H1 (cell line): ENCODE data around the gene THBS4. TPM values are rescaled to one million over a fixed set of nuclear protein-coding genes. Genes with fewer than 3 reads are reported as not detected.

ENCODE experiments used
- CTCF ChIA-PET: fragments of 300-600 bp; sonication (Branson Sonifier 250); formaldehyde crosslinking; loops from one replicate; lab custom pipeline; 2021; ENCODE audit not compliant: partially characterized antibody; lab: Charles Lee
- POLR2A ChIA-PET: fragments of 300-600 bp; sonication (Branson Sonifier 250); formaldehyde crosslinking; loops from one replicate; lab custom pipeline; 2021; ENCODE audit warnings: inconsistent platforms; ENCODE audit not compliant: partially characterized antibody; lab: Charles Lee
- DNase-seq, 2 experiments: peaks; one replicate each; pipeline versions ENCODE4 v3.0.0 to v3.0.0-alpha.2; 2010 to 2022; ENCODE audit warnings: low spot score in 2 of 2, low read depth in 1 of 2, mixed read lengths in 1 of 2
- FAIRE-seq: peaks from 2 replicates; lab custom pipeline; 2011; peaks lifted over from hg19 to GRCh38; lab: Jason Lieb, UNC
- H2AFZ ChIP-seq: 2 replicates; pipeline ENCODE4 v1.8.1; 2012; ENCODE audit warnings: low read length, inconsistent platforms
- H2AK5ac ChIP-seq: 2 replicates; pipeline ENCODE4 v1.6.1; 2013; ENCODE audit warnings: low read depth, low read length
- H2BK120ac ChIP-seq: replicated peaks from 2 replicates; pipeline ENCODE3; 2013; ENCODE audit warnings: low read depth, low read length, inconsistent platforms
- H2BK12ac ChIP-seq: 2 replicates; pipeline ENCODE4 v1.6.1; 2013; ENCODE audit warnings: low read depth, low read length
- H2BK15ac ChIP-seq: 2 replicates; pipeline ENCODE4 v1.6.1; 2013; ENCODE audit warnings: low read length
- H2BK20ac ChIP-seq: 2 replicates; pipeline ENCODE4 v1.6.1; 2013; ENCODE audit warnings: low read length
- H2BK5ac ChIP-seq: 2 replicates; pipeline ENCODE4 v1.6.1; 2013; ENCODE audit warnings: low read depth, low read length
- H3K14ac ChIP-seq: 2 replicates; pipeline ENCODE4 v1.6.1; 2013; ENCODE audit warnings: inconsistent platforms; ENCODE audit not compliant: insufficient read length
- H3K18ac ChIP-seq: 2 replicates; pipeline ENCODE4 v1.6.1; 2013; ENCODE audit warnings: low read length; ENCODE audit errors: extremely low read depth
- H3K23ac ChIP-seq: 2 replicates; pipeline ENCODE4 v1.6.1; 2013; ENCODE audit warnings: inconsistent platforms; ENCODE audit not compliant: insufficient read length
- H3K23me2 ChIP-seq: 2 replicates; pipeline ENCODE4 v1.6.1; 2013; ENCODE audit warnings: low read depth, low read length
- H3K27ac ChIP-seq: 2 replicates; pipeline ENCODE4 v1.6.1; 2011; ENCODE audit warnings: low read depth, low read length, inconsistent platforms
- H3K27me3 ChIP-seq, 4 experiments: replicated peaks in 1 of 4; 1 replicate in 1 of 4; 2 replicates in 3 of 4; pipeline versions ENCODE4 v1.6.1 to v1.8.1; 2011 to 2013; ENCODE audit warnings: low read length in 3 of 4, mild to moderate bottlenecking in 3 of 4, inconsistent platforms in 2 of 4, mixed read lengths in 2 of 4, moderate library complexity in 1 of 4; ENCODE audit not compliant: control insufficient read depth in 3 of 4, insufficient read depth in 3 of 4; ENCODE audit errors: extremely low read depth in 1 of 4
- H3K36me3 ChIP-seq, 4 experiments: 2 replicates each; pipeline versions ENCODE4 v1.6.1 to v1.8.1; 2011 to 2013; ENCODE audit warnings: mild to moderate bottlenecking in 4 of 4, low read length in 3 of 4, moderate library complexity in 2 of 4, control low read depth in 1 of 4, inconsistent platforms in 1 of 4; ENCODE audit not compliant: insufficient read depth in 4 of 4, control insufficient read depth in 2 of 4
- H3K4ac ChIP-seq: replicated peaks from 2 replicates; pipeline ENCODE3; 2013; ENCODE audit warnings: low read length, low read depth, mixed read lengths, inconsistent platforms; ENCODE audit not compliant: insufficient read length
- H3K4me1 ChIP-seq, 4 experiments: replicated peaks in 1 of 4; 1 replicate in 1 of 4; 2 replicates in 3 of 4; pipeline versions ENCODE4 v1.6.1 to v1.8.1; 2011 to 2013; ENCODE audit warnings: low read length in 3 of 4, inconsistent platforms in 2 of 4, mixed read lengths in 1 of 4; ENCODE audit not compliant: insufficient read depth in 4 of 4, control insufficient read depth in 3 of 4
- H3K4me2 ChIP-seq, 2 experiments: 2 replicates each; pipeline versions ENCODE4 v1.6.1 to v1.8.1; 2011 to 2013; ENCODE audit warnings: low read depth in 2 of 2, low read length in 2 of 2, control low read depth in 1 of 2, inconsistent platforms in 1 of 2, mild to moderate bottlenecking in 1 of 2; ENCODE audit not compliant: insufficient read depth in 1 of 2
- H3K4me3 ChIP-seq, 4 experiments: fragments of 200-600, 300-600 bp in 1 of 4; sonication (generic), shearing (Covaris generic), sonication (Bioruptor Twin) in 1 of 4; 2 replicates each; pipeline versions ENCODE4 v1.5.1 to v1.8.1; 2011 to 2016; ENCODE audit warnings: low read length in 4 of 4, low read depth in 3 of 4, control low read depth in 2 of 4, inconsistent platforms in 2 of 4, mild to moderate bottlenecking in 2 of 4, mixed read lengths in 1 of 4, moderate library complexity in 1 of 4; ENCODE audit not compliant: insufficient read depth in 2 of 4; ENCODE audit errors: extremely low read depth in 1 of 4
- H3K56ac ChIP-seq: replicated peaks from 2 replicates; pipeline ENCODE3; 2013; ENCODE audit warnings: low read depth, mild to moderate bottlenecking, mixed read lengths, low read length, inconsistent platforms; ENCODE audit not compliant: insufficient read length
- H3K79me1 ChIP-seq: 2 replicates; pipeline ENCODE4 v1.6.1; 2013; ENCODE audit warnings: low read depth, low read length, control low read depth
- H3K79me2 ChIP-seq, 2 experiments: 2 replicates each; pipeline versions ENCODE4 v1.6.1 to v1.8.1; 2012 to 2013; ENCODE audit warnings: low read length in 2 of 2, mild to moderate bottlenecking in 2 of 2, inconsistent platforms in 1 of 2; ENCODE audit not compliant: insufficient read depth in 2 of 2, control insufficient read depth in 1 of 2
- H3K9ac ChIP-seq, 4 experiments: replicated peaks in 1 of 4; 1 replicate in 1 of 4; 2 replicates in 3 of 4; pipeline versions ENCODE4 v1.6.1 to v1.8.1; 2011 to 2013; ENCODE audit warnings: low read depth in 3 of 4, low read length in 3 of 4, control low read depth in 2 of 4, mild to moderate bottlenecking in 2 of 4, moderate library complexity in 2 of 4, inconsistent platforms in 1 of 4; ENCODE audit errors: extremely low read depth in 1 of 4
- H3K9me3 ChIP-seq, 2 experiments: 2 replicates each; pipeline versions ENCODE4 v1.6.1 to v1.8.1; 2012 to 2013; ENCODE audit warnings: mild to moderate bottlenecking in 2 of 2, moderate library complexity in 2 of 2, control low read depth in 1 of 2, inconsistent platforms in 1 of 2, low read depth in 1 of 2, low read length in 1 of 2, mixed read lengths in 1 of 2; ENCODE audit not compliant: insufficient read depth in 2 of 2
- H4K20me1 ChIP-seq, 2 experiments: replicated peaks in 1 of 2; 2 replicates each; pipeline versions ENCODE3 to v1.8.1; 2011 to 2013; ENCODE audit warnings: inconsistent platforms in 2 of 2, low read length in 2 of 2, mild to moderate bottlenecking in 1 of 2; ENCODE audit not compliant: insufficient read depth in 2 of 2, control insufficient read depth in 1 of 2
- H4K5ac ChIP-seq: 2 replicates; pipeline ENCODE4 v1.6.1; 2013; ENCODE audit warnings: low read length, low read depth, mixed read lengths, inconsistent platforms; ENCODE audit not compliant: insufficient read length
- H4K8ac ChIP-seq: 2 replicates; pipeline ENCODE4 v1.8.0; 2013; ENCODE audit warnings: mild to moderate bottlenecking, moderate library complexity, low read length, inconsistent platforms; ENCODE audit not compliant: insufficient read depth; ENCODE audit errors: extremely low read depth
- H4K91ac ChIP-seq: replicated peaks from 2 replicates; pipeline ENCODE3; 2013; ENCODE audit warnings: low read length, mixed read lengths, inconsistent platforms; ENCODE audit not compliant: insufficient read length
- ASH2L ChIP-seq: fragments of 200-600, 300-600 bp; sonication (generic); IDR thresholded peaks from one replicate; pipeline ENCODE4 v1.7.1; 2017; ENCODE audit warnings: low read length
- CBX5 ChIP-seq: fragments of 300-800, 300-1000 bp; sonication (generic); IDR thresholded peaks from 2 replicates; pipeline ENCODE4 v1.7.1; 2016; ENCODE audit warnings: antibody characterized with exemption, low read length, low read depth
- GTF2F1 ChIP-seq: IDR thresholded peaks from 2 replicates; pipeline ENCODE4 v1.6.1; 2012; ENCODE audit warnings: low read depth, low read length, improper control_type of control experiment, borderline replicate concordance
- MAX ChIP-seq: IDR thresholded peaks from 2 replicates; pipeline ENCODE4 v1.6.1; 2012; ENCODE audit warnings: inconsistent platforms
- NRF1 ChIP-seq: IDR thresholded peaks from 2 replicates; pipeline ENCODE4 v1.6.1; 2011; ENCODE audit warnings: mild to moderate bottlenecking, low read depth, low read length, improper control_type of control experiment
- RFX5 ChIP-seq: IDR thresholded peaks from 2 replicates; pipeline ENCODE4 v1.6.1; 2011; ENCODE audit warnings: low read depth, low read length, improper control_type of control experiment, borderline replicate concordance
- SP2 ChIP-seq: IDR thresholded peaks from 2 replicates; pipeline ENCODE4 v1.6.1; 2012; ENCODE audit warnings: mild to moderate bottlenecking, low read length, inconsistent platforms
- YY1 ChIP-seq: IDR thresholded peaks from 2 replicates; pipeline ENCODE4 v1.6.1; 2011; ENCODE audit warnings: low read depth, mild to moderate bottlenecking, low read length
- WGBS, 2 experiments: shearing (Covaris generic) in 1 of 2; methylation state at CpG; one replicate each; pipeline versions ENCODE4 v1.1.6 to v1.1.7; 2013 to 2015; ENCODE audit warnings: low lambda C conversion rate in 2 of 2, mixed read lengths in 2 of 2, inconsistent platforms in 1 of 2, low coverage in 1 of 2, missing lambda C conversion rate in 1 of 2; ENCODE audit not compliant: insufficient replicate concordance in 2 of 2, insufficient coverage in 1 of 2, insufficient read length in 1 of 2; ENCODE audit errors: extremely low coverage in 1 of 2, missing lambda C conversion rate in 1 of 2; 5-methylcytosine and 5-hydroxymethylcytosine counted together
- polyA plus RNA-seq, 7 experiments: library from polyadenylated mRNA; depleted of rRNA in 3 of 7; stranded (reverse) in 5 of 7; unstranded in 2 of 7; fragments of >200 nt in 5 of 7; fragments of 200-250 nt in 2 of 7; gene quantifications; 1 replicate in 5 of 7; 2 replicates in 1 of 7; 4 replicates in 1 of 7; pipeline versions ENCODE4 v1.2.1 to v1.2.3, GENCODE V29; 2011 to 2013; ENCODE audit warnings: missing spikeins in 2 of 7, mixed read lengths in 2 of 7
- total RNA-seq: library from RNA; stranded (reverse); fragmentation: NEBNext Ultra II Directional; extraction: Animal tissue kit (Norgen Biotek cat#: 25700); gene quantifications from 2 replicates; pipeline ENCODE4 v1.2.1, GENCODE V29; 2021

Gene THBS4
- total and polyA plus RNA-seq, 2 of the 8 experiments (the other 6 are each of a cell fraction or from before 2014, with no cell fraction given), result 12.8 to 25.4 TPM

GRCh38 chr5:80070338-80071056 is 35.3 kb downstream of the THBS4 start:
- Histone ChIP-seq H3K4me3 (no peak overlapping the region), H3K14ac (no peak overlapping the region), H4K5ac (no peak overlapping the region)
- CTCF ChIA-PET, result interaction anchor here (1.2 to 2.2 kb wide), 3 partner anchors 13 to 192 kb away, joined by 3 to 8 read pairs (median 6); no protein-coding TSS in a partner anchor
- no peak for TF ChIP-seq MAX
- TF ChIP-seq YY1, result no peak
- no peak for TF ChIP-seq ASH2L
- TF ChIP-seq SP2, result no peak
- no peak for TF ChIP-seq RFX5
- TF ChIP-seq GTF2F1, result no peak
- TF ChIP-seq NRF1, result no peak
- TF ChIP-seq CBX5, result no peak
- TF ChIP-seq, all 59 proteins: peak for 0
- Histone ChIP-seq H3K23ac (no peak overlapping the region), H3K79me1 (no peaks in the 10 kb centered on the region), H4K91ac (no peak overlapping the region), H3K18ac (no peak overlapping the region), H3K23me2 (no peaks in the 10 kb centered on the region), H2BK12ac (no peak overlapping the region), H3K9me3 (no peaks in the 10 kb centered on the region; a peak in 1 of 4 replicates), H2BK15ac (no peak overlapping the region), H4K20me1 (no peaks in the 10 kb centered on the region), H4K8ac (no peak overlapping the region), H3K4me1 (no peaks in the 10 kb centered on the region; a peak in 1 of 7 replicates), H2BK5ac (no peak overlapping the region), H3K79me2 (no peaks in the 10 kb centered on the region), H3K4ac (no peak overlapping the region), H3K27me3 (no peaks in the 10 kb centered on the region), H3K56ac (no peak overlapping the region), H3K4me2 (no peak overlapping the region), H2AFZ (no peak overlapping the region), H3K27ac (no peak overlapping the region), H2BK120ac (no peak overlapping the region), H2AK5ac (no peak overlapping the region), H3K9ac (no peak overlapping the region), H2BK20ac (no peak overlapping the region), H3K36me3 (no peaks in the 10 kb centered on the region; a peak in 1 of 8 replicates)
- FAIRE-seq, result no peak
- POLR2A ChIA-PET, result no interaction called here
- WGBS, 2 experiments, result 92% methylated on average over 10 of the region's 10 CpGs; no CpG with 5 or more reads in 1 of the 2 experiments
- DNase-seq, result no peak
